Measurements from ENCODE around the gene SYNE1. TPM values are rescaled to one million over a fixed set of nuclear protein-coding genes. Genes with fewer than 3 reads are reported as not detected.

Gene SYNE1
- total and polyA plus RNA-seq, 10 of the 15 experiments (the other 5 are each of a cell fraction or from before 2014, with no cell fraction given) = 2.3 to 28.7 (median 14.1) TPM

GRCh38 chr6:152605342-152605741 is 31.8 kb downstream of the SYNE1 start (continued):
- TF ChIP-seq KAT2A (conservative IDR thresholded peaks at IDR 0.05; ENCODE audit: control insufficient read depth, low read depth, low read length) (no peak), SREBF1 (IDR thresholded peaks at IDR 0.05; ENCODE audit: low read length) (no peak), RELB (IDR thresholded peaks at IDR 0.05; ENCODE audit: low read depth) (no peak), NKRF (conservative IDR thresholded peaks at IDR 0.05) (no peak), E2F4 (IDR thresholded peaks at IDR 0.05; ENCODE audit: low read depth, low read length) (no peak), HSF1 (IDR thresholded peaks at IDR 0.05; ENCODE audit: low read depth, low read length) (no peak), REST (IDR thresholded peaks at IDR 0.05; ENCODE audit: low read depth, low read length) (no peak)
